Endothelial cell of umbilical vein (primary cell): ENCODE data around the gene ANXA9. TPM values are rescaled to one million over a fixed set of nuclear protein-coding genes. Genes with fewer than 3 reads are reported as not detected.

Source experiments
- BruUV-seq: library from RNA; stranded (reverse); fragments of 400-500 nt; replicated peaks from 2 replicates; lab custom pipeline; 2021; lab: Mats Ljungman, UMichigan
- CTCF ChIA-PET: fragments of 300-600, 350-600 bp; sonication (Branson Sonifier 250); formaldehyde crosslinking; loops from one replicate; lab custom pipeline; 2021; ENCODE audit warnings: antibody characterized with exemption, inconsistent platforms; lab: Charles Lee
- POLR2A ChIA-PET: fragments of 300-600, 350-600 bp; sonication (Branson Sonifier 250); formaldehyde crosslinking; loops from one replicate; lab custom pipeline; 2021; ENCODE audit warnings: antibody characterized with exemption, inconsistent platforms; lab: Charles Lee
- DNase-seq: peaks from one replicate; pipeline ENCODE4 v3.0.0-alpha.2; 2011; ENCODE audit warnings: low read depth, low spot score
- FAIRE-seq: peaks from 2 replicates; lab custom pipeline; 2011; peaks lifted over from hg19 to GRCh38; lab: Jason Lieb, UNC
- H2AFZ ChIP-seq: 2 replicates; pipeline ENCODE4 v1.6.0; 2012; ENCODE audit warnings: low read depth, low read length, control low read depth, inconsistent platforms
- H3K27ac ChIP-seq: 2 replicates; pipeline ENCODE4 v1.5.1; 2011; ENCODE audit warnings: low read depth, mild to moderate bottlenecking, control low read depth, low read length, moderate library complexity; ENCODE audit not compliant: insufficient read depth
- H3K27me3 ChIP-seq, 2 experiments: 2 replicates each; pipeline versions ENCODE4 v1.6.0 to v1.6.1; 2011; ENCODE audit warnings: low read length in 2 of 2, mixed read lengths in 1 of 2; ENCODE audit not compliant: control insufficient read depth in 2 of 2, insufficient read depth in 2 of 2
- H3K36me3 ChIP-seq, 2 experiments: 2 replicates in 1 of 2; 3 replicates in 1 of 2; pipeline ENCODE4 v1.5.1; 2011; ENCODE audit warnings: low read length in 2 of 2, mild to moderate bottlenecking in 1 of 2, moderate library complexity in 1 of 2; ENCODE audit not compliant: control insufficient read depth in 2 of 2, insufficient read depth in 2 of 2; ENCODE audit errors: extremely low read depth in 1 of 2
- H3K4me1 ChIP-seq: 3 replicates; pipeline ENCODE4 v1.5.1; 2011; ENCODE audit warnings: mild to moderate bottlenecking, low read length; ENCODE audit not compliant: control insufficient read depth, insufficient read depth; ENCODE audit errors: extremely low read depth
- H3K4me2 ChIP-seq: 2 replicates; pipeline ENCODE4 v1.6.1; 2011; ENCODE audit warnings: low read length, control low read depth, mixed read lengths; ENCODE audit not compliant: insufficient read depth
- H3K4me3 ChIP-seq, 3 experiments: fragments of 200-600 bp in 1 of 3; sonication (generic), shearing (Covaris generic) in 1 of 3; replicated peaks in 1 of 3; 2 replicates each; pipeline ENCODE4 v1.5.1; 2011 to 2016; ENCODE audit warnings: control low read depth in 3 of 3, low read length in 3 of 3, mild to moderate bottlenecking in 2 of 3, inconsistent platforms in 1 of 3, low read depth in 1 of 3, moderate library complexity in 1 of 3; ENCODE audit not compliant: insufficient read depth in 1 of 3
- H3K79me2 ChIP-seq: 2 replicates; pipeline ENCODE4 v1.6.0; 2012; ENCODE audit warnings: low read length, inconsistent platforms; ENCODE audit not compliant: control insufficient read depth, insufficient read depth
- H3K9ac ChIP-seq: replicated peaks from 2 replicates; pipeline ENCODE3; 2011; ENCODE audit warnings: low read length, control low read depth; ENCODE audit not compliant: insufficient read depth; ENCODE audit errors: extremely low read depth
- H3K9me1 ChIP-seq: replicated peaks from 3 replicates; pipeline ENCODE4 v1.6.0; 2011; ENCODE audit warnings: mild to moderate bottlenecking, low read length; ENCODE audit not compliant: control insufficient read depth, insufficient read depth; ENCODE audit errors: extremely low read depth
- H3K9me3 ChIP-seq: replicated peaks from 2 replicates; pipeline ENCODE4 v1.5.1; 2012; ENCODE audit warnings: low read length, inconsistent platforms; ENCODE audit not compliant: control insufficient read depth, insufficient read depth
- H4K20me1 ChIP-seq: replicated peaks from 2 replicates; pipeline ENCODE3; 2011; ENCODE audit warnings: mild to moderate bottlenecking, low read length; ENCODE audit not compliant: control insufficient read depth, insufficient read depth; ENCODE audit errors: extremely low read depth
- CTCF ChIP-seq, 2 donors: IDR thresholded peaks; 1 replicate in 1 of 2; 2 replicates in 1 of 2; pipeline ENCODE4 v1.5.1; 2011; ENCODE audit warnings: low read length in 2 of 2, mild to moderate bottlenecking in 2 of 2, moderate library complexity in 2 of 2, control low read depth in 1 of 2, inconsistent platforms in 1 of 2, low read depth in 1 of 2; ENCODE audit not compliant: insufficient read depth in 1 of 2; ENCODE audit errors: extremely low read depth in 1 of 2
- EZH2 ChIP-seq: IDR thresholded peaks from 2 replicates; pipeline ENCODE4 v1.6.1; 2012; ENCODE audit warnings: borderline replicate concordance, low read depth, mild to moderate bottlenecking, moderate library complexity, low read length, inconsistent platforms; ENCODE audit not compliant: severe bottlenecking
- FOS ChIP-seq: IDR thresholded peaks from 2 replicates; pipeline ENCODE4 v1.6.1; 2011; ENCODE audit warnings: mild to moderate bottlenecking, low read length, moderate library complexity, borderline replicate concordance; ENCODE audit not compliant: insufficient read depth
- GATA2 ChIP-seq: IDR thresholded peaks from 2 replicates; pipeline ENCODE4 v1.7.0; 2011; ENCODE audit warnings: low read depth, mild to moderate bottlenecking, moderate library complexity, mixed read lengths, low read length; ENCODE audit not compliant: insufficient read length, insufficient read depth
- JUN ChIP-seq: IDR thresholded peaks from 2 replicates; pipeline ENCODE4 v1.6.1; 2011; ENCODE audit warnings: borderline replicate concordance, low read depth; ENCODE audit not compliant: insufficient read length, insufficient read depth
- MAX ChIP-seq: IDR thresholded peaks from 2 replicates; pipeline ENCODE4 v1.6.1; 2011; ENCODE audit not compliant: insufficient read depth, insufficient read length
- MYC ChIP-seq: IDR thresholded peaks from one replicate; pipeline ENCODE4 v1.6.1; 2011; ENCODE audit warnings: mild to moderate bottlenecking, low read depth, low read length
- POLR2A ChIP-seq: IDR thresholded peaks from 2 replicates; pipeline ENCODE4 v1.6.1; 2012; ENCODE audit warnings: low read depth, mild to moderate bottlenecking, control low read depth, low read length
- POLR2AphosphoS5 ChIP-seq: IDR thresholded peaks from 2 replicates; pipeline ENCODE4 v1.6.1; 2012; ENCODE audit warnings: low read depth, mild to moderate bottlenecking, control low read depth, low read length, moderate library complexity; ENCODE audit not compliant: insufficient read depth
- dilution Hi-C: fragments of 300-500 bp; cut with MboI; formaldehyde crosslinking; loops from one replicate; pipeline ENCODE4 v1.15.0; 2019; ENCODE audit warnings: low sequenced_read_pairs; ENCODE audit not compliant: extremely low pct_ligation_motif_present
- intact Hi-C: fragments of 100-400 bp; cut with micrococcal nuclease; formaldehyde crosslinking; loops from one replicate; pipeline ENCODE4 v1.10.0; 2022
- polyA plus RNA-seq, 4 experiments: library from polyadenylated mRNA; depleted of rRNA in 3 of 4; stranded (reverse) in 3 of 4; unstranded in 1 of 4; fragments of >200 nt; gene quantifications; 2 replicates each; pipeline versions ENCODE4 v1.2.1 to v1.2.3, GENCODE V29; 2011 to 2012; ENCODE audit warnings: missing spikeins in 1 of 4
- total RNA-seq: library from RNA; stranded (reverse); gene quantifications from 2 replicates; pipeline ENCODE4 v1.2.3, GENCODE V29; 2021

The ANXA9 gene
- total and polyA plus RNA-seq, 2 donors (not counting 3 experiments of a cell fraction or from before 2014, with no cell fraction given) = not detected

GRCh38 chr1:151037032-151037431 is 54.9 kb downstream of the ANXA9 start:
- POLR2A ChIA-PET = no interaction called here
- no peak overlapping the region for H3K4me2 ChIP-seq

More at GRCh38 chr1:151037032-151037431, 54.9 kb downstream of the ANXA9 start:
- Histone ChIP-seq H4K20me1 (no peaks in the 10 kb centered on the region), H3K9ac (no peak overlapping the region), H2AFZ (no peak overlapping the region), H3K4me1 (no peaks in the 10 kb centered on the region), H3K79me2 (no peaks in the 10 kb centered on the region), H3K36me3 (peaks cover 2 to 4% of the 10 kb centered on the region in 2 experiments), H3K9me1 (no peaks in the 10 kb centered on the region), H3K27me3 (no peaks in the 10 kb centered on the region), H3K4me3 (no peak overlapping the region), H3K9me3 (no peaks in the 10 kb centered on the region), H3K27ac (no peak overlapping the region)
- CTCF ChIA-PET = interaction anchor here (0.9 to 2.3 kb wide), 3 partner anchors 11 to 41 kb away, joined by 3 to 8 read pairs (median 3); no protein-coding TSS in a partner anchor
- FAIRE-seq = no peak
- BruUV-seq = no TSS peak
- no peak for TF ChIP-seq FOS
- no peak for TF ChIP-seq CTCF (IDR thresholded peaks at IDR 0.05; ENCODE audit: extremely low read depth in 1 of 2, insufficient read depth in 1 of 2, low read depth in 1 of 2, low read length in 2 of 2)
- no peak for TF ChIP-seq MAX
- no peak for TF ChIP-seq EZH2
- TF ChIP-seq JUN = no peak
- TF ChIP-seq MYC = no peak
- TF ChIP-seq GATA2 = no peak
- no peak for TF ChIP-seq POLR2A
- TF ChIP-seq POLR2AphosphoS5 = no peak
- no peak for DNase-seq
- intact Hi-C loops = no loop called here
- dilution Hi-C loops = no loop called here
